HG03196 (cell line): ENCODE data around the gene SIRT2.
"Not testable (repeated sequence)": the region's sequence is repeated elsewhere in the genome, so short reads cannot be mapped to it uniquely, and the experiment has no call there.

Experiments used
- ATAC-seq: cut with Tn5 transposase; IDR thresholded peaks from one replicate; pipeline ENCODE4 v1.9.1; 2021; ENCODE audit not compliant: unreplicated experiment

SIRT2 gene

GRCh38 chr19:38898788-38899446 lies 501 bp downstream of the SIRT2 start:
- no peak for ATAC-seq

- ATAC-seq = no peak
These were observed 4.5 kb downstream of the SIRT2 start for GRCh38 chr19:38894968-38895367.

- no peak for ATAC-seq
These were observed 6.1 kb downstream of the SIRT2 start for GRCh38 chr19:38893341-38893771.

- ATAC-seq = no peak
These were observed 6.6 kb downstream of the SIRT2 start for GRCh38 chr19:38892841-38893240.

GRCh38 chr19:38891771-38892170 lies 7.6 kb downstream of the SIRT2 start:
- ATAC-seq = no peak

- no peak for ATAC-seq
These were observed 8.7 kb downstream of the SIRT2 start for GRCh38 chr19:38890686-38891085.

GRCh38 chr19:38889803-38890202 lies 9.6 kb downstream of the SIRT2 start:
- ATAC-seq = no peak

- no peak for ATAC-seq
These were observed 10.5 kb downstream of the SIRT2 start for GRCh38 chr19:38888876-38889275.

GRCh38 chr19:38884691-38885090 lies 14.7 kb downstream of the SIRT2 start:
- ATAC-seq = not testable (repeated sequence)

GRCh38 chr19:38883286-38883685 lies 16.1 kb downstream of the SIRT2 start:
- ATAC-seq = no peak

GRCh38 chr19:38880882-38881609 lies 18.4 kb downstream of the SIRT2 start:
- no peak for ATAC-seq

- ATAC-seq = no peak
These were observed 19.1 kb downstream of the SIRT2 start for GRCh38 chr19:38880076-38880881.

GRCh38 chr19:38879400-38879751 lies 20.0 kb downstream of the SIRT2 start:
- ATAC-seq = no peak

- no peak for ATAC-seq
These were observed 20.6 kb downstream of the SIRT2 start for GRCh38 chr19:38878575-38879399.

- ATAC-seq = no peak
These were observed 21.4 kb downstream of the SIRT2 start, which contains the start of gene RINL for GRCh38 chr19:38877781-38878574. Gene RINL (minus strand): TSS chr19:38878275. CDS start chr19:38876742, 1,533 bp downstream.

- no peak for ATAC-seq
These were observed 23.6 kb downstream of the SIRT2 start for GRCh38 chr19:38875656-38876395.

GRCh38 chr19:38873400-38873799 lies 26.0 kb downstream of the SIRT2 start:
- not testable (repeated sequence) for ATAC-seq

GRCh38 chr19:38870612-38871011 lies 28.8 kb downstream of the SIRT2 start:
- ATAC-seq = no peak

GRCh38 chr19:38869836-38870607 lies 29.4 kb downstream of the SIRT2 start:
- ATAC-seq = peak; percentile 46
